T-helper 1 cell treated with Interleukin-12 subunit alpha and Interleukin-12 subunit beta and Interleukin-4 antibody, amounts not matched to agents 30 μg/mL and 1 μg/mL, for 36 hours (primary cell): ENCODE measurements around the gene DENND1A.

Source experiments
- H3K27ac Mint-ChIP-seq: one replicate; pipeline ENCODE4 v1.8.0; 2021; ENCODE audit warnings: mild to moderate bottlenecking, mixed read lengths
- H3K27me3 Mint-ChIP-seq: one replicate; pipeline ENCODE4 v1.8.0; 2021; ENCODE audit warnings: low read depth, mixed read lengths
- H3K36me3 Mint-ChIP-seq: one replicate; pipeline ENCODE4 v1.8.0; 2021; ENCODE audit warnings: low read depth, mixed read lengths
- H3K4me1 Mint-ChIP-seq: one replicate; pipeline ENCODE4 v1.8.0; 2021; ENCODE audit warnings: low read depth, mixed read lengths
- H3K4me3 Mint-ChIP-seq: one replicate; pipeline ENCODE4 v1.8.0; 2021; ENCODE audit warnings: mild to moderate bottlenecking, moderate library complexity, mixed read lengths
- H3K9me3 Mint-ChIP-seq: one replicate; pipeline ENCODE4 v1.8.0; 2021; ENCODE audit warnings: mixed read lengths

Gene DENND1A

DNA sequence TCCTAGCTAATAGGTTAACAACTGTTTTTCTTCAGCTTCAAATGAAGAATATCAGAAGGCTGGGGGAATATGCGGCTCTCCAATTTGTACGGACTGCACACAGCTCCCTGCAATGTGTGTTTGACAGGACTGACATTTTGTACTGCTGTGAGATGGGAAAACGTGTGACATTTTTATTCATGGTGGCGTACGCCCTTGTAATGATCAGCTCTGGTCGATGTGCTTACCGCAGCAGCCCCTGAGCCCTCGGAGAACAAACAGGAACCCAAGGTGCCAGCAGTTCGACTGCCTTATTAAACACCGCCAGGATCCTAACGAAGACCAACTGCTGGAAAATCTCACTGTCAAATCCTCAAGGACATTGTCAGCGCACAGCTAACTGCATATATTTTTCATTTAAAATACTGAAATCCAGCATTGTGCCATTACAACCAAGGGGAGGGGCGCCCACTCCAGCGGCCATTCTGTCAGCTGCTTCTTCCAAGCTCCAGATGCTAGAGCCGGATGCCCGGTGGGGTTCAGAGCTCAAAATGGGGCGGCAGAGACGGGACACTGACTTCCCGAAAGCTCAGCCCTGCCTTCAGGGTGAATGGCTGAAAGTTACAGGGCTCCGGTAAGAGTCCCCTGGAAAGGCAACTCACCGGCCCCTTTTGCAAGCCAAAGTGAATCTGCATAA, 507.2 kb downstream of the DENND1A start:
- Mint-ChIP-seq H3K9me3 (no peaks in the 10 kb centered on the region), H3K4me3 (no peak overlapping the region), H3K27me3 (no peaks in the 10 kb centered on the region), H3K4me1 (no peaks in the 10 kb centered on the region), H3K36me3 (no peaks in the 10 kb centered on the region), H3K27ac (no peak overlapping the region)

DNA sequence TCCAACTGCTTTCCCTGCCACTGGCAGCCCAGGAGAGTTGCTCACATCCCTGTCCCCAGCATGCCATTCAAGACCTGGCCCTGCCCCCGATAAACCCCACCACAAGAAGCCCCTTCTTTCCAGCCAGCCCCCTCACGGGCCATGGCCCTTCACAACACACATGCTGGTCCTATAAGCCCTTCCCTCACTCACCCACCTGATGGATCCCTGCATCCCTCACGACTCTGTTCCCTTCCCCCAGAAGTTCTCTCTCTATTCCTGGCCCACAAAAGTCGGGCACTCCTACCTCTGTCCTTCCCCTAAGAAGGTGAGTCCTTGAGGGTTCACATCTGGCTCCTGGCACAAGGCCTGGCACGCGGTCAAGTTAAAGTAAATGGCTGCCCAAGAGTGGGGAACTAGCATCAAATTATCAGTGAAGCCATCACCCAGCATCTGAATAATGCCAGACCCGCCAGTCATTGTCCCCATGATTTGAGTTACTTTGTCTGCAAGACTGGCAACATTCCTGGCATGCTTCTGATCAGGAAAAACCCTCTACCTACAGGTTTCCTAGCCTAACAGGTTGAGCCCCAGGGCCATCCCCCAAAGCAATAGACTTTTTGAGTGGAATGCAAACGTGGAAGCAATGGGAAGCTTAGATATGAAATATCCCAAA, 508.0 kb downstream of the DENND1A start:
- no peaks in the 10 kb centered on the region for H3K9me3 Mint-ChIP-seq
- no peak overlapping the region for H3K4me3 Mint-ChIP-seq
- no peak overlapping the region for H3K27ac Mint-ChIP-seq

DNA sequence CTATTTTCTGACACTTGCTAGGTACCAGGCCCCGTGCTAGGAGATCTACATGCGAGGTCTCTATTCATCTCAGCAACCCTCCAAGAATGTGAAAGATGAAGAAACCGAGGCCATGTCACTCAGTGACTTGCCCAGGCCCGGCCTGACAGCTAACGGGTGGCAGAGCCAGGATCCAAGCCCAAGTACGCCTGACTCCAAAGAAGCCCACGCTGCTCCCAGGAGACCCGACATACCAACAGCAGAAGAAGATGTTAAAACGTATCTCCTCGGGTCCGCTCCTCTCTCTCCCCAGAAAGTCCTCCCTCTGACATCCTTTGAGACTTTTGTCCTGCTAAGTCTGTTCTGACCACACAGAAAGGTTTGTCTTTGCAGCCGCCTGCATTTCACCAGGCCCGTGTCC, 508.7 kb downstream of the DENND1A start:
- H3K9me3 Mint-ChIP-seq: no peaks in the 10 kb centered on the region
- H3K36me3 Mint-ChIP-seq: no peaks in the 10 kb centered on the region
- no peaks in the 10 kb centered on the region for H3K4me1 Mint-ChIP-seq
- H3K27me3 Mint-ChIP-seq: no peaks in the 10 kb centered on the region
- H3K4me3 Mint-ChIP-seq: no peak overlapping the region
- no peak overlapping the region for H3K27ac Mint-ChIP-seq

More for the DNA sequence above, 508.0 kb downstream of the DENND1A start:
- no peaks in the 10 kb centered on the region for H3K4me1 Mint-ChIP-seq
- H3K36me3 Mint-ChIP-seq: no peaks in the 10 kb centered on the region
- no peaks in the 10 kb centered on the region for H3K27me3 Mint-ChIP-seq

DNA sequence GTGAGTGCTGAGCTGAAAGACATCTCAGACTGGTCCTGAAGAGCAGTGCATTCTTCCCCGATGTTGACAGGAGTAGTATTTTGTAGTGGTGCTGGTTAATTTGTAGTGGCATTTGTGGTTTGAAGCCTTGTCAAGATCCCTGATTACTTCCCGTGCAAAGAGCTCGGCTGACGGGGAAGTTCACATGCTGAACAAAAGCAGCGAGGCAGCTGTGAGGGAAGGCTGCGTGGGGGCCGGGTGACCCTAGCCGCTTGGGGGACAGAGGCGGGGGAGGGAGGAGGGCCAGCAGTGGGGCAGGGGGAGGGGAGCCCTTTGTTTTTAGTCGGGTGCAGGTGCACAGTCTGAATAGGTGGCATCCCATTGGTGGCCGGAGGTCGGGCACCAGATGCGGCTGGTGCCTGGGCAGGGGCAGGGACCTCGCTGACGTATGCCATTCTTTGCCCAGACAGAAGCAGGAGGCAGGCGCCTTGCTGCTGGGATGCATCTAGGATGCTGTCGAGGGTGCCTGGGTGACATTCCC, 509.3 kb downstream of the DENND1A start:
- no peak overlapping the region for H3K4me3 Mint-ChIP-seq
- no peaks in the 10 kb centered on the region for H3K9me3 Mint-ChIP-seq
- no peaks in the 10 kb centered on the region for H3K27me3 Mint-ChIP-seq
- no peaks in the 10 kb centered on the region for H3K4me1 Mint-ChIP-seq
- no peaks in the 10 kb centered on the region for H3K36me3 Mint-ChIP-seq
- H3K27ac Mint-ChIP-seq: no peak overlapping the region

DNA sequence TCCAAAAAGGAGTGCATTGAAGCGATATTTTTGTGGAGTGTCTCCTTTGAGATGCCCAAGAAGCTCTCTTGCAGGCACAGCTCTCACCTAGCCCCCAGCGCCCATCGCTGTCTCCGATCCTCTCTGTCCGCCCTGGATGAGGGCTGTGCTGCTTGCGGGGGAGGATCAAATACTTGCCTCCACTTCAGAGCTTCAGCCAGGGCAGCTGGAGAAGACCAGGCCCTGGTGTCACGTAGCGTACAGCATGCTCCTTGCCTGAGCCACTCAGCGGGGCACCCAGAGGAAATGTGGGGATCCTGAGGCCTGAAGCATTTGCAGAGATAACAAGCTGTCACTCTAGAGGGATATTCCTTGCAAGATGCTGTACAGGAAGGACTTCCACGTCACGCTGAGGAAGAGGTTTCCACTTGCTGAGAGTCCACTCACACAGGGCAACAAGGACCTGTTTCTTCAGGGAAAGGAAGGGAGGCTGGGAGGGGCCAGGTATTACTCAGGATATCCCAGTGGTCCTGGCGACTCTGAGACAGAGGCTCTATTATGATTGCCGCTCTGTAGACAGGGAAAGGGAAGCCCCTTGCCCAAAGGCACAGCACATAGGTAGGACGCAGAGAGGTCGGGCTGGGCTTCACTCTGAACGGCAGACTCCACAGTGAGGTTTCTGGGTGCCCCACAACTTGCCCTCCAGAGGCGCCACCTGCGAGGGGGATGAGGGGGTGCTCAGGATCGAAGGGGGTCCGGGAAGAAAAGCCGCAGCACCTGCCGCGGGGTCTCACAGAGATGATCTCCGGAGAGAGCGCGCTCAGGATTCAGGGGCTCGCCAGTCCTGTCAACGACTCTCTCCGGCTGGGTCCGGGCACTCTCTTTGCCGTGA, 510.0 kb downstream of the DENND1A start:
- Mint-ChIP-seq H3K9me3 (no peaks in the 10 kb centered on the region), H3K27ac (no peak overlapping the region), H3K27me3 (no peaks in the 10 kb centered on the region), H3K4me1 (no peaks in the 10 kb centered on the region), H3K36me3 (no peaks in the 10 kb centered on the region), H3K4me3 (no peak overlapping the region)

DNA sequence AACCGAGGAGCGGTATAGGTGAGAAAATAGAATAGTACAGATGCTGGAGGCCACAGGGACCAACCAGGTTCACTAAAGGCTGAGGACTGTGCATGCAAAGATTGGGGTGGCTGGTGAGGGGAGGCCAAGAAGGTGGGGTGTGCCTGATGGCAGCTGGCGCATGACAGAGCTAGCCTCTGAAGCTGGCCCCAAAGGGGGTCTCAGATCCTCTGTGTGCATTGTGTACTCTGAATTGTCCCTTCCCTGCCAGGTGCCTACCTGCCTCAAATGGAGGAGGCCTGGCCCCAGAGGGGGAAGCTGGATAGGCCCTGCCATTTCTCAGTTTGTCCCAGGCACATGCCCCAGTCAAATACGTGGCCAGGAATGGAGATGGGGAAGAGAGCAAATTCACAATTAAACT, 510.8 kb downstream of the DENND1A start:
- no peaks in the 10 kb centered on the region for H3K9me3 Mint-ChIP-seq
- no peak overlapping the region for H3K27ac Mint-ChIP-seq
- H3K27me3 Mint-ChIP-seq: no peaks in the 10 kb centered on the region
- H3K36me3 Mint-ChIP-seq: no peaks in the 10 kb centered on the region
- H3K4me3 Mint-ChIP-seq: no peak overlapping the region
- no peaks in the 10 kb centered on the region for H3K4me1 Mint-ChIP-seq

DNA sequence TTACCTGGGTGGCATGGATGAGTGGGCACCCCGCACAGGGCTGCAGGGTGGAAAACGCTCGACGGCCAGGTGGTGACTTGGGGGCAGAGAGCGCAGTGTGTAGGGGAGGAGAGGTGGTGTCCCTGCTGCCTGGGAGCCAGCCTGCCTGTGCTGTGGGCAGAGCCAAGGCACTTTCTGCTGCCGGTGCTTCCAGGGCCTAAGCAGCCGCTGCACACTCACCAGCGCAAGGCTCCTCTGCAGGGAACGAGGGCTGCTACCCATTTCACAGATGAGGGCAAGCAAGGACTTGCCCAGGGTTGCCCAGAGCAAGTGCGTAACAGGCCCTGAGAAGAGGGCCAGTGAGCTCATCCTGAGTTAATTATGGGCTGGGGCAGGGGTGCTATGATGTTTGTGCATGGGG, 511.4 kb downstream of the DENND1A start:
- H3K4me3 Mint-ChIP-seq: no peak overlapping the region

DNA sequence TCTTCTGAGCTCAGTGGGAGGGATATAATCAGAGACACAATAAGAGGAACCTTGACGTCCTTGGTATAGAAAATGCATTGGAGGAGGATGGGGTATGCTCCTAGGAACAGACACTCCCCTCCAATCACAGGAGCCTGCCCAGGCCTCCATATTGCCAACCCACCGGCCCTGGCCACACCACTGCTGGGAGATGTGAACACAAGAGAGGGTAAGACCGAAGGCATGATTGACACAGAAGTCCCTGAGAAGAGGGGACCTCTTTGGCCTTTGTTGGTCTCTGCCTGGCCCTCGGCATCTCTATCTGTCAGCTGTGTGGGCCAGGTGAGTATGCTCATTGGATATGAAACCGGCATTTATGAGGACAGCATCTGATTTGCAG, 511.9 kb downstream of the DENND1A start:
- no peak overlapping the region for H3K4me3 Mint-ChIP-seq
- no peaks in the 10 kb centered on the region for H3K36me3 Mint-ChIP-seq
- no peaks in the 10 kb centered on the region for H3K27me3 Mint-ChIP-seq
- no peak overlapping the region for H3K27ac Mint-ChIP-seq
- no peaks in the 10 kb centered on the region for H3K4me1 Mint-ChIP-seq
- no peaks in the 10 kb centered on the region for H3K9me3 Mint-ChIP-seq

More for the DNA sequence above, 511.4 kb downstream of the DENND1A start:
- Mint-ChIP-seq H3K27ac (no peak overlapping the region), H3K36me3 (no peaks in the 10 kb centered on the region), H3K4me1 (no peaks in the 10 kb centered on the region), H3K27me3 (no peaks in the 10 kb centered on the region), H3K9me3 (no peaks in the 10 kb centered on the region)

DNA sequence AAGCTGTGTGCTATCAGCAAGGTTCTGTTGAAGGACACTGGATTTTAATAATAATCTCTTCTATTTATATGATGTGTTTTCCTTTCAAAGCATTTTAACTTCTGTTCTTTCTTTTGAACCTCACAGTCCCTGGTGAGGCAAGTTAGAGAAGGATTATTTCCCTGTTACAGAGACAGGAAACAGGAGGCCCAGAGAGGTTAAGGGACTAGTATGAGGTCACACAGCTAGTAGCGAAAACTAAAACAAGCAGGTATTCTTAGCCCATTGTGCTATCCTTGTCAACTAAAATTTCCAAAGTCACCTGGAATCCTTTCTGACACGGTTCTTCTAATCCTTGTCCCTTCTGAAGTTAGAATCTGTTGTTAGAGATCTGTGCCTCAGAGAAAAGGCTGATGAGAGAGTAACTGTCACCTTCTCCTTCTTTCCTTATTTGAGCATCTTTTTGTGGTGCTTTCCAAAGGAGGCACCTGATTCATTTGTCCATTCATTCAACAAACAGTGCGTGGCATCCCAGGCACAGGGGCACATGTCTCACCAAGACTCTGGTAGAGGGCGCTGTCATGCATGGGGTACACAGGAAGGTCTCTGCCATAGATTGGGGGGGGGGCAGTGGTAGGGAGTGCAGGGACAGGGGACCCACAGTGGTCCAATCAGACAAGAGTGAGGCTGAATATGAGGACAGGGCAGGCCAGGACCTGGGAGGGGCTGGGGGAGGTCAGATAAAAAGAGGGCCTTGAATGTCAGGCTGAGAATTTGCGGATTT, 512.5 kb downstream of the DENND1A start:
- Mint-ChIP-seq H3K27me3 (no peaks in the 10 kb centered on the region), H3K36me3 (no peaks in the 10 kb centered on the region), H3K9me3 (no peaks in the 10 kb centered on the region), H3K4me1 (no peaks in the 10 kb centered on the region), H3K27ac (no peak overlapping the region), H3K4me3 (no peak overlapping the region)

DNA sequence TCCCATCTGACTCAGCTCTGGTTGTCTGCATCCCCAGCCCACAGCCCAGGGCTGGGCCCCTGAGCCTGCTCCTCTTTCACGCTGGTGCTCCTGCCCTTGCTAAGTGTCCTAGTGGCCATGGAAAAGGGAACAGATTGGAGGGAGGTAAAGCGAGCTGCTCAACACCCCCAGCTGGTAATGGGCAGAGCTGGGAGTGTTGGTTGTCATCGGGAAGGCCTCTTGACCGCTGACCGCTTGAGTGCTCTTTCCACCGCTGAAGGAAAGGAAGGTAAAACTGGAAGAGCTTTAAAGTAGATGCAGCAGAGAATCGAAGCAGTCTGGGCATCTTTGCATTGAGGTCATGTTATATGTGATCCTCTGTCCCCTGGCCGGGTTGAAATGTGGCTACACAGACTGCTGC, 513.8 kb downstream of the DENND1A start:
- Mint-ChIP-seq H3K27me3 (no peaks in the 10 kb centered on the region), H3K4me1 (no peaks in the 10 kb centered on the region), H3K36me3 (no peaks in the 10 kb centered on the region), H3K4me3 (no peak overlapping the region), H3K27ac (no peak overlapping the region), H3K9me3 (no peaks in the 10 kb centered on the region)

DNA sequence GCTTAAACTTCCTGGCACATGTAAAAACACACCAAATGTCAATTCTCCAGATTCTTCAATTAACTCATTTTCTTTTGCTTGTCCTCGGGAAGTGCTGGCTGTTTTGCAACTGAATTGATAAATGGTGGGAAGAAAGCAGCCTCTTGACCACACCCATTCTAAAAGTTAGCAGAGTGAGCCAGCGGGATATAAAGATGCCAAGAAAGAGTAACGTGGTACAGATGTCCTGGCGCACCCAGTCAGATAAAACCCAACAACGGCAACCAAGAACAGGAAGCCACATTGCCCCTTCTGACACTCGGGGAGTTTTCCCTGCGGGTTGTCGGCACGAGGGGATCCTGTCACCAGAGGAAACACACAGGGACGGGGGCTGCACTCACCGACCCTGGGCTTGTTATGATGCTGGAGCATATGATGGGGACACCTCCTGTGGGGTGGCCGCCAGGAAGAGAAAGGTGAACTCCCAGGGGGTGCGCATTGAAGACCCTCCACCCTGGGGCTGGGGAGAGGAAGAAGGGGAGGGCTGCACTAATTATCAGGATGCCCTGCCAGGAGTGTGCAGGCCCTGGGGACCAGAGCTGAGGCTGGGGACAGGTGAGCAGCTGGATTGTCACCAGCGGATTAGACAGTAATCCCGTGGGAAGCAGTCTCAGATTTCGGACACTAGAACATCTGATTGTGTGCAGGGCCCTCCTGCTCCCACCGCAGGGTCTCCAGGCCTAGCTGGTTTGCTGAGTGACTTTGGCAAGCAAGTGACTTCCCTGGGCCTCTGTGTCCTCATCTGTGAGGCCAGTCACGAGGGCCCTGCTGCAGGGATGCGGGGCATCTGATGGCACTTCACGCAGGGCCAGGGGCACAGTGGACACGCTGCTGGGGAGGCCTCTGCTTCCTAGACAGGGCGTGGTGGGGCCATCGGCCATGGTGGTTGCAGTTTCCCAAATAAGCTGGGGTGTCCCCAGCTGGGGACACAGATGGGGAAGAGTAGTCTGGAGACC, 514.7 kb downstream of the DENND1A start:
- H3K27ac Mint-ChIP-seq: no peak overlapping the region
- no peaks in the 10 kb centered on the region for H3K4me1 Mint-ChIP-seq
- no peaks in the 10 kb centered on the region for H3K27me3 Mint-ChIP-seq
- no peaks in the 10 kb centered on the region for H3K36me3 Mint-ChIP-seq
- H3K9me3 Mint-ChIP-seq: no peaks in the 10 kb centered on the region
- no peak overlapping the region for H3K4me3 Mint-ChIP-seq

DNA sequence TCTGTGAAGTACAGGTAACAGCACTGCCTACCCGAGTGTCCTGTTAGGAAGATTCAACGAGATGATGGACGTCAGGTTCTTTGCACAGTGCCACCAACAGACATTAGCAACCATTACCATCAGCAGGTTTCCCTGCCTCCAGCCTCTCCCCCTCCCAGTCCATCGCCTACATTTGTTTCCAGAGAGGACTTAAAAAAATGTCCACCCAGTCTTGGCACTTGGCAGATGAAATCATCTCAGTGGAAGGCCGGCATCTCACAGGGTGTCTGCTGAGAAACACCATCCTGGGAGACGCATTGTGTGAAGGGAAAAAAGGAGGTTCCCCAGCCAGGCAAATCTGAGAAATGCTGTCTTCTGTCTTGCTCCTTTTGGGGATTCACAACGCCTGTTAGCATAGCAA, 515.7 kb downstream of the DENND1A start:
- no peaks in the 10 kb centered on the region for H3K27me3 Mint-ChIP-seq
- H3K27ac Mint-ChIP-seq: no peak overlapping the region
- H3K4me3 Mint-ChIP-seq: no peak overlapping the region
- no peaks in the 10 kb centered on the region for H3K4me1 Mint-ChIP-seq
- no peaks in the 10 kb centered on the region for H3K9me3 Mint-ChIP-seq
- no peaks in the 10 kb centered on the region for H3K36me3 Mint-ChIP-seq

DNA sequence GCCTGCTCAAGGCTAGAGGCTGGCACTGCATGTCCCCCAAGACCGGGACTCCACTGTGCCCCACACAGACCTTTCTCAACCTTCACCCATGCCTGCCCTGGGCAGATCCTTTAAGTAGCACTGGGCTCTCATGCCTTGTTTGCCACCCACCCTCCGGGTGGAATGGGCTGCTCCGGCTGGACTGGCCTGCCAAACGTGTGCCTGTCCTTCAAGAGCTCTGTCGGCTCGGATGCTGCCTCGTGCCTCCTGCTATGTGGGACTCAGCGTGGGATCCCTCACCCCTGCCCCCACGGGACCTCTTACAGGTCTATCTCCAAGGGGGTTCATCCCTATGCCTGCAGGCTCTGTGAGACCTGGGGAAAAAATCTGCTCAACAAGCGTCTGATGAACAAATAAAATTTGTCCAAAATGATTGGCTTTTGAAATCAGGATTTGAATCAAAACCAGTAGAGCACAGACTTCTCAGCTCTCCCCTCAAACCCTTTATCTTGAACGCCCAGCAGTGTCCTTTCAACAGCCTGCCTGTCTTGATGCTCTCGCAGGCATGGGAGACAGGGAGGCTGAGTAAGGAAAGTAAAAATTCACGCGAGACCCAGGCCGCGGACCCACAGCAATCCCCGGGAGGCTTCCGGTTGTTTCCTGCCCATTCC, 517.6 kb downstream of the DENND1A start:
- H3K9me3 Mint-ChIP-seq: no peaks in the 10 kb centered on the region
- H3K4me1 Mint-ChIP-seq: no peaks in the 10 kb centered on the region
- no peaks in the 10 kb centered on the region for H3K36me3 Mint-ChIP-seq
- H3K27me3 Mint-ChIP-seq: no peaks in the 10 kb centered on the region
- no peak overlapping the region for H3K4me3 Mint-ChIP-seq
- H3K27ac Mint-ChIP-seq: no peak overlapping the region
